ENCODE data around the gene ADIPOR2. TPM values are rescaled to one million over a fixed set of nuclear protein-coding genes. Genes with fewer than 3 reads are reported as not detected.
"Not testable (repeated sequence)": the region's sequence is repeated elsewhere in the genome, so short reads cannot be mapped to it uniquely, and the experiment has no call there.

Gene ADIPOR2
- total and polyA plus RNA-seq, 3 donors from 2014 or later, result 70.6 to 78.3 (median 75.1) TPM

DNA sequence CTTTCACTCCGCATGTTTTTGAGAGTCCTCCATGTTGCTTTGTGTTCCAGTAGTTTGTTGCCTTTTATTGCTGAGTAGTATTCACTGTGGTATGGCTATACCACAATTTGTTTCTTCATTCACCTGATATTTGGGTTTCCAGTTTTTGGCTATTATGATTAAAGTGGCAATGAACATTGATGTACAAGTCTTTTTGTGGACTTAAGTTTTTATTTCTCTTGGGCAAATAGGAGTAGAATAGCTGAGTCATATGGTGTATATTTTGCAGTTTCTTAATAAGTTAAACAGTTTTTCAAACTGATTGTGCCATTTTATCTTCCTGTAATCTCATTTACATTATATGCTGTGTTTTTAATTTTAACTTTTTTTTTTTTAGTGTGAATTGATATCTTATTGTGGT, 16.2 kb downstream of the ADIPOR2 start:
- peak overlapping the region in 1 of 2 donors; percentile 22 for H3K27ac ChIP-seq
- no peak for DNase-seq
- no peak for TF ChIP-seq POLR2A (IDR thresholded peaks at IDR 0.05)
- TF ChIP-seq CTCF (IDR thresholded peaks at IDR 0.05), result no peak
- H3K9me3 ChIP-seq, result no peaks in the 10 kb centered on the region
- intact Hi-C loops (cut with DNase I; ENCODE audit: low total_unique reads), result no loop called here
- 100% methylated on average over 1 of the region's 1 CpG for WGBS, 2 donors
- H3K4me3 ChIP-seq, result no peak overlapping the region
- H3K36me3 ChIP-seq (ENCODE audit: low read depth, missing control alignments), result no peaks in the 10 kb centered on the region
- H3K27me3 ChIP-seq, result no peaks in the 10 kb centered on the region
- no peaks in the 10 kb centered on the region for H3K4me1 ChIP-seq

- WGBS, 2 donors, result 96 to 99% methylated on average over 5 of the region's 5 CpGs
- DNase-seq; intact Hi-C loops (cut with DNase I; ENCODE audit: low total_unique reads); H3K9me3 ChIP-seq; H3K27me3 ChIP-seq; H3K27ac ChIP-seq; H3K4me3 ChIP-seq; H3K36me3 ChIP-seq (ENCODE audit: low read depth, missing control alignments): not testable (repeated sequence)
- H3K4me1 ChIP-seq, result peaks cover 11% of the 10 kb centered on the region
Observed at GRCh38 chr12:1709968-1710367, 19.1 kb downstream of the ADIPOR2 start.

DNA sequence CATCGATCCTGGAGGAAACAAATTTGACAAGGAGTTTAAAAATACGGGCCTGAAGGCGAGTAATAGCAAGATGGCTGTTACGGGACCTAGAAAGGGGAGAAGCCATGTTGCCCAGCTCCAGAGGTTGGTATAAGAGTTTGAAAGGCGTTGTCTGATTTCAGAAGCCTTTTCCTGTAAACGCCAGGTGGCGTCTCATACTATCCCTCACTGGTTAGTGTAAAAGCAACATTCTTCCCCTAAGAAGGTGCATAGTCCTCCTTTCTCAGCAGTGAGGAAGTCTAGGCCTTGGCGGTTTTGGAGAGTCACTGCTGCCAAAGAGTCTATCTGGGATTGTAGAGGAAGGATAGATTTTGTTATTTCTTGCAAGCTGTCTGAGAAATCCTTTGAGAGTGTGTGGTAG, 20.0 kb downstream of the ADIPOR2 start:
- DNase-seq; H3K27me3 ChIP-seq; H3K27ac ChIP-seq; H3K36me3 ChIP-seq (ENCODE audit: low read depth, missing control alignments); H3K4me3 ChIP-seq; intact Hi-C loops (cut with DNase I; ENCODE audit: low total_unique reads); H3K9me3 ChIP-seq: not testable (repeated sequence)
- WGBS, 2 donors, result 88 to 96% methylated on average over 8 of the region's 8 CpGs
- H3K4me1 ChIP-seq, result peaks cover 14% of the 10 kb centered on the region

DNA sequence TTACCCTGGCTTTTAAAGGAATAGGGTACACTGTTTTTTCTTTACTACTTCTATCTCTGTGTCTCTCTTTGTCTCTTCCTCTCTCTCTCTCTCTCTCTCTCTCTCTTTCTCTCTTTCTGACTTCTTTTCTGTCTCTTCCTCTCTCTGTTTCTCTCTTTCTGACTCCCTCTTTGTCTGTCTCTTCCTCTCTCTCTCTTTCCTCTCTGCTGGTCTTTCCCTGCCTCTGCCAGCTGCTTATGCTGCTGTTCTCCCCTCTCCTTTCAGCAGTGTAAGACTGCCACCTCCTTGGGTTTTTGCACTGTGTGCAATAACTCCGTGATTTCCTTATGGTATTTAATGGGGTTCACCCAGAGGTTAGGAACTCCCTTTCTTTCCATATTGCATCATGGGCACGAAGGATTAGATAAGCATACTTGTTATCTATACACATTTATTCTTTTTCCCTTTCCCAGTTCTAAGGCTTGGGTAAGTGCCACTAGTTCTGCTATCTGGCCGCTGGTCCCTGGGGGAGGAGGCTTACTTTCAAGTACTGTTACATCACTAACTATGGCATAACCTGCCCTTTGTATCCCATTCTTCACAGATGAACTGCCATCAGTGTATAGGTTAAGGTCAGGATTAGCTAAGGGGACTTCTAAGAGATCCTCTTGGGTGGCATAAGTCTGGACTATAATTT, 20.8 kb downstream of the ADIPOR2 start:
- H3K36me3 ChIP-seq (ENCODE audit: low read depth, missing control alignments); DNase-seq; intact Hi-C loops (cut with DNase I; ENCODE audit: low total_unique reads); H3K27me3 ChIP-seq; H3K9me3 ChIP-seq; H3K27ac ChIP-seq; H3K4me3 ChIP-seq: not testable (repeated sequence)
- 44 to 69% methylated on average over 3 of the region's 3 CpGs for WGBS, 2 donors
- peaks cover 16% of the 10 kb centered on the region for H3K4me1 ChIP-seq

DNA sequence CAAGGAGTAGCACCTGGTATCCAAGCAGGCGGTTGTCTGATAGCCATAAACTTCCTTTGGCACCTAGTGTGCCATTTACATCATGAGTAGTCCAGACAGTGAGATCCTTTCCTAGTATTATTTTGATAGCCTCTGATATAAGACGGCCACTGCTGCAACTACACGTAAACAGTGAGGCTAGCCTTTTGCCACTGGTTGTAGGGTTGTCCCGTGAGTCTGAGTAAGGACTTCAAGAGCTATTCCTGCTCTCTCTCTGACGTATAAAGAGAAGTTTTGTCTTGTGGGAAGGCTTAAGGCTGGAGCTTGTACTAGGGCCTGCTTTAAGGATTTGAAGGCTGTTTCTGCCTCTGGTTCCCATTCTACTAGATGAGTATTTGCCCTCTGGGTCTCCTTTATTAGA, 21.4 kb downstream of the ADIPOR2 start:
- H3K9me3 ChIP-seq; H3K36me3 ChIP-seq (ENCODE audit: low read depth, missing control alignments); intact Hi-C loops (cut with DNase I; ENCODE audit: low total_unique reads); H3K27me3 ChIP-seq; H3K27ac ChIP-seq; DNase-seq; H3K4me3 ChIP-seq: not testable (repeated sequence)
- 91 to 96% methylated on average over 5 of the region's 5 CpGs for WGBS, 2 donors
- peaks cover 16% of the 10 kb centered on the region for H3K4me1 ChIP-seq

DNA sequence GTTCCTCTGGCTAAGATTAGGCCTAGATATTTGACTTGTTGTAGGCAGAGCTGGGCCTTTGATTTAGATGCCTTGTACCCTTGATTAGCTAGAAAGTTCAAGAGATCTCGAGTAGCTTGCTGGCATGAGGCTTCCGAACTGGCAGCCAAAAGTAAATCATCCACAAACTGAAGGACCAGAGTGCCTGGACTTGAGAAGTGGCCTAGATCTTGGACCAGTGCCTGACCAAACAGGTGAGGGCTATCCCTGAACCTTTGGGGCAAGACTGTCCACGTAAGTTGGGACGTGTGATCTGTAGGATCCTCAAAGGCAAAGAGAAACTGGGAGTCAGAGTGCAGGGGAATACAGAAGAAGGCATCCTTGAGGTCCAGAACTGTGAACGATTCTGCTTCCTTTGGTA, 22.0 kb downstream of the ADIPOR2 start:
- H3K9me3 ChIP-seq; H3K4me3 ChIP-seq; intact Hi-C loops (cut with DNase I; ENCODE audit: low total_unique reads); H3K27me3 ChIP-seq; H3K27ac ChIP-seq; DNase-seq; H3K36me3 ChIP-seq (ENCODE audit: low read depth, missing control alignments): not testable (repeated sequence)
- H3K4me1 ChIP-seq, result peaks cover 16% of the 10 kb centered on the region
- WGBS, 2 donors, result 94 to 100% methylated on average over 4 to 5 of the region's 5 CpGs

DNA sequence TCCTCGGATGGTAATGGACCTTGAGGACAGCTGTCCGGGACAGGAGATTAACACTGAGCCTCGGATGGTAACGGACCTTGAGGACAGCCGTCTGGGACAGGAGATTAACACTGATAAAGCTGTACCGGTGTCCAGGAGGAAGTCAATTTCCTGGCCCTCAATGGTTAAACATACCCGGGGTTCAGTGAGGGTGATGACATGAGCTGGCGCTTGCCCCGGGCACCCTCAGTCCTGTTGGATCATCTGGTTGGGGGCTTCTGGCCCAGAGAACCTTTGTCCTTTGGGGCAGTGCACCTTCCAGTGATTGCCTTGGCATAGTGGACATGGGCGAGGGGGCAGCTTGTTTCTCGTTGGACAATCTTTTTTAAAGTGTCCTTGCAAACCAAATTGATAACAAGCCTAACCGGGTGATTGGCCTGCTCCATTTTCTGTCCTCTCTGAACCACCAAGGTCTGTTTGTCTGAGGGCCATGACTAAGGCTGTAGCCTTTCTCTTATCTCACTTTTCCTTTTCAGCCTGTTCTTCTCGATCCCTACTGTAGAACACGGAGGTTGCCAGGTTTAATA, 23.0 kb downstream of the ADIPOR2 start:
- Histone ChIP-seq H3K27ac (peak overlapping the region; percentile 39 to 78), H3K4me1 (peaks cover 18% of the 10 kb centered on the region)
- H3K36me3 ChIP-seq (ENCODE audit: low read depth, missing control alignments); H3K4me3 ChIP-seq; intact Hi-C loops (cut with DNase I; ENCODE audit: low total_unique reads); DNase-seq; H3K27me3 ChIP-seq; H3K9me3 ChIP-seq: not testable (repeated sequence)
- WGBS, 2 donors, result 48 to 65% methylated on average over 14 of the region's 14 CpGs

- H3K36me3 ChIP-seq (ENCODE audit: low read depth, missing control alignments); H3K4me3 ChIP-seq; DNase-seq; H3K27ac ChIP-seq; intact Hi-C loops (cut with DNase I; ENCODE audit: low total_unique reads); H3K9me3 ChIP-seq; H3K27me3 ChIP-seq: not testable (repeated sequence)
- H3K4me1 ChIP-seq, result peaks cover 27% of the 10 kb centered on the region
- 94 to 100% methylated on average over 8 of the region's 8 CpGs for WGBS, 2 donors
Observed at GRCh38 chr12:1715459-1715858, 24.6 kb downstream of the ADIPOR2 start.

Measured in testis (tissue), 3 donors.